Measurements from ENCODE around the gene PGPEP1. TPM values are rescaled to one million over a fixed set of nuclear protein-coding genes. Genes with fewer than 3 reads are reported as not detected.

PGPEP1 gene
- total RNA-seq, 6 experiments from 2014 or later = 33.0 to 55.5 (median 40.7) TPM

- Histone ChIP-seq H3K4me1 (peaks cover 0 to 41% (median 16%) of the 10 kb centered on the region in 4 donors), H3K4me3 (peak overlapping the region in 2 of 3 donors; percentile 4 to 11), H3K27me3 (peaks cover 0 to 5% of the 10 kb centered on the region in 2 donors), H3K27ac (peak overlapping the region; percentile 23 to 84 (median 77)), H3K36me3 (no peaks in the 10 kb centered on the region), H3K9me3 (no peaks in the 10 kb centered on the region)
- peak; percentile 60 to 75 (median 72) for DNase-seq
- ATAC-seq = peak; percentile 3 to 24 (median 8)
- TF ChIP-seq CTCF (IDR thresholded peaks at IDR 0.05) = no peak
- TF ChIP-seq POLR2A (IDR thresholded peaks at IDR 0.05) = peak; percentile 17
- 33% methylated on average over 17 of the region's 25 CpGs for WGBS (ENCODE audit: insufficient coverage, low coverage, low lambda C conversion rate, missing lambda C conversion rate)
- intact Hi-C loops (cut with DNase I) = loop anchor here in 1 of 2 donors (10.0 kb wide), 1 partner anchor 141 kb away; the partner anchor contains the start of gene IQCN
Observed at GRCh38 chr19:18415178-18415867, 74.9 kb downstream of the PGPEP1 start.

- peak overlapping the region in 2 of 3 donors; percentile 4 to 35 for H3K4me3 ChIP-seq
- DNase-seq (peak; percentile 82 to 91 (median 89)), ATAC-seq (peak; percentile 39 to 58 (median 51))
- 0% methylated on average over 15 of the region's 44 CpGs for WGBS (ENCODE audit: insufficient coverage, low coverage, low lambda C conversion rate, missing lambda C conversion rate)
- H3K9me3 ChIP-seq = no peaks in the 10 kb centered on the region
- H3K27ac ChIP-seq = peak overlapping the region; percentile 75 to 84 (median 77)
- intact Hi-C loops (cut with DNase I) = loop anchor here in 1 of 2 donors (10.0 kb wide), 1 partner anchor 142 kb away; the partner anchor contains the start of gene IQCN
- H3K4me1 ChIP-seq = peaks cover 0 to 46% (median 16%) of the 10 kb centered on the region in 4 donors
- peaks cover 0 to 5% of the 10 kb centered on the region in 2 donors for H3K27me3 ChIP-seq
- TF ChIP-seq CTCF (IDR thresholded peaks at IDR 0.05) (no peak), POLR2A (IDR thresholded peaks at IDR 0.05) (no peak)
- H3K36me3 ChIP-seq = no peaks in the 10 kb centered on the region
Observed at GRCh38 chr19:18416778-18417249, 76.4 kb downstream of the PGPEP1 start.

- ATAC-seq = peak; percentile 38 to 61 (median 42)
- Histone ChIP-seq H3K27me3 (peaks cover 0 to 5% of the 10 kb centered on the region in 2 donors), H3K4me1 (peaks cover 0 to 46% (median 16%) of the 10 kb centered on the region in 4 donors), H3K4me3 (peak overlapping the region; percentile 3 to 35 (median 4)), H3K9me3 (no peaks in the 10 kb centered on the region), H3K36me3 (no peaks in the 10 kb centered on the region), H3K27ac (peak overlapping the region; percentile 70 to 84 (median 75))
- WGBS (ENCODE audit: insufficient coverage, low coverage, low lambda C conversion rate, missing lambda C conversion rate) = 0% methylated on average over 20 of the region's 53 CpGs
- intact Hi-C loops (cut with DNase I) = loop anchor here in 1 of 2 donors (10.0 kb wide), 1 partner anchor 143 kb away; the partner anchor contains the start of gene IQCN
- TF ChIP-seq CTCF (IDR thresholded peaks at IDR 0.05) = no peak
- TF ChIP-seq POLR2A (IDR thresholded peaks at IDR 0.05) = peak; percentile 48
- peak; percentile 77 to 88 (median 87) for DNase-seq
Observed at GRCh38 chr19:18417250-18418028, 77.0 kb downstream of the PGPEP1 start.

GRCh38 chr19:18418029-18418482 lies 77.7 kb downstream of the PGPEP1 start:
- Histone ChIP-seq H3K27ac (peak overlapping the region in 2 of 3 donors; percentile 70 to 84), H3K36me3 (no peaks in the 10 kb centered on the region), H3K4me1 (peaks cover 0 to 46% (median 16%) of the 10 kb centered on the region in 4 donors), H3K27me3 (peaks cover 0 to 5% of the 10 kb centered on the region in 2 donors), H3K9me3 (no peaks in the 10 kb centered on the region), H3K4me3 (peak overlapping the region in 2 of 3 donors; percentile 3 to 35)
- WGBS (ENCODE audit: insufficient coverage, low coverage, low lambda C conversion rate, missing lambda C conversion rate) = 30% methylated on average over 2 of the region's 30 CpGs
- intact Hi-C loops (cut with DNase I) = loop anchor here in 1 of 2 donors (10.0 kb wide), 1 partner anchor 143 kb away; the partner anchor contains the start of gene IQCN
- ATAC-seq (no peak), DNase-seq (peak in 1 of 3 donors; percentile 74)
- TF ChIP-seq CTCF (IDR thresholded peaks at IDR 0.05) = no peak
- TF ChIP-seq POLR2A (IDR thresholded peaks at IDR 0.05) = no peak

Measured in right lobe of liver (tissue), 6 donors.